ENCODE results near the gene MEI1. TPM values are rescaled to one million over a fixed set of nuclear protein-coding genes. Genes with fewer than 3 reads are reported as not detected.

MEI1 gene
- total and polyA plus RNA-seq, 9 of the 15 experiments (the other 6 are each of a cell fraction or from before 2014, with no cell fraction given) = 0.08 to 0.68 (median 0.18) TPM; not detected in 2

DNA sequence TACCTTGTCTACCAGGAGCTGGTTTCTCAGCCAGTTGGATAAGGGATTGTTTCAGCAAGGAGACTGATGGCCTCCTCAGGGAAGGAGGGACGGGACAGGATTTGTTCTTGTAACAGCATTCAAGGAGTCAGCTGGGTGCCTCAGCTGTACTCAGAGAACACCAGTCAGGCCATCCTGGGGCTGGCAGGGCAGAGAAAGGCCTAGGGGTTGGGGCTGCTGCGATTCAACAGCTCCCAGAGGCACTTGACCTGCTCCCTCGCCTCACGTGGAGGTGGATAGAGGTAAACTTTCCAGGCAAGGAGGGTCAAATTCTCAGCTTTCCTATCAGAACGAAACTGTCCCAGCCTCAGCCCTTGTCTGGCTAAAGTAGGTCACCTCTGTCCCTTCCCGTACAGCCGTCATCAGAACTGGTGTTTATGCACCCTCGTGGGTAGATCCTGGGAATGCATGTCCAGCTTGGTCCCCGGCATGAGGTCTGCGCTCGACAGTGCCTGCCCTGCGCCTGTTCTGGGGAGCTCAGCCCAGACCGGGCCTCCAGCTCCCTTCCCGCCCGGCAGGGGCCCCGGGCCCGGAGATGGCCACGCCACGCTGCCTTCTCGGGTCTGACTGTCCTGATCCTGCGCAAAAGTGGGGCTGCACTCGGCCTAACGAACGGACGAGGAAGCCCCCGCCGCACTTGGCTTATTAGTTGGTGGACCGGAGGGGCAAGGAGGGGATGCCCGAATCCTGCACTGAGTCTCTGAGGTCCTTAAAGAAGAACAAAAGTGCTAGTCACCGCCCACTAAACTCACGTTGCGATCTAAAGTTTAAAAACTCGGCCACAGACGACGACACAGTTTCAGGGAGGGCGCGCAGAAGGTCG is 100.4 kb downstream of the MEI1 start (continued):
- TF ChIP-seq, protein P1, sequence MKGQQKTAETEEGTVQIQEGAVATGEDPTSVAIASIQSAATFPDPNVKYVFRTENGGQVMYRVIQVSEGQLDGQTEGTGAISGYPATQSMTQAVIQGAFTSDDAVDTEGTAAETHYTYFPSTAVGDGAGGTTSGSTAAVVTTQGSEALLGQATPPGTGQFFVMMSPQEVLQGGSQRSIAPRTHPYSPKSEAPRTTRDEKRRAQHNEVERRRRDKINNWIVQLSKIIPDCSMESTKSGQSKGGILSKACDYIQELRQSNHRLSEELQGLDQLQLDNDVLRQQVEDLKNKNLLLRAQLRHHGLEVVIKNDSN (CRISPR knock-in tag; IDR thresholded peaks at IDR 0.05) = no peak
- no peak for TF ChIP-seq TEAD2 (tag; IDR thresholded peaks at IDR 0.05)

GRCh38 chr22:41800348-41801146 is 101.2 kb downstream of the MEI1 start, which contains the start of gene CCDC134:
Gene CCDC134 (plus strand): TSS chr22:41800679. CDS start chr22:41808891, 8,212 bp downstream.
- no TSS peak for BruUV-seq (replicated peaks)
- TF ChIP-seq ZNF282 (CRISPR knock-in tag; IDR thresholded peaks at IDR 0.05) = no peak
- TF ChIP-seq, protein P2, sequence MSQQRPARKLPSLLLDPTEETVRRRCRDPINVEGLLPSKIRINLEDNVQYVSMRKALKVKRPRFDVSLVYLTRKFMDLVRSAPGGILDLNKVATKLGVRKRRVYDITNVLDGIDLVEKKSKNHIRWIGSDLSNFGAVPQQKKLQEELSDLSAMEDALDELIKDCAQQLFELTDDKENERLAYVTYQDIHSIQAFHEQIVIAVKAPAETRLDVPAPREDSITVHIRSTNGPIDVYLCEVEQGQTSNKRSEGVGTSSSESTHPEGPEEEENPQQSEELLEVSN (IDR thresholded peaks at IDR 0.05; ENCODE audit: borderline replicate concordance in 1 of 2, extremely low read depth in 1 of 2, insufficient read depth in 1 of 2, insufficient read length in 1 of 2, low read depth in 1 of 2, low read length in 1 of 2, poor library complexity in 1 of 2, severe bottlenecking in 1 of 2) = peak; percentile 51 to 73
- TF ChIP-seq ZBTB7A (IDR thresholded peaks at IDR 0.05; ENCODE audit: borderline replicate concordance, control insufficient read depth, low read depth, low read length) = peak; percentile 62; the same call in 1 of the 2 replicates
- 0 out of 4 replicates have a peak, but pooled peaks of 1 of the 2 experiments have one; percentile 48 for TF ChIP-seq ZMIZ1 (IDR thresholded peaks at IDR 0.05; ENCODE audit: low read depth in 2 of 2, low read length in 2 of 2)
- peak; percentile 63; the same call in 1 of the 2 replicates for TF ChIP-seq EP400 (IDR thresholded peaks at IDR 0.05)
- no peak for TF ChIP-seq BCOR (IDR thresholded peaks at IDR 0.05)
- TF ChIP-seq PRPF4 (IDR thresholded peaks at IDR 0.05; ENCODE audit: insufficient read depth, low read depth, low read length, poor library complexity, severe bottlenecking) = no peak
- no peak for TF ChIP-seq HSF4 (CRISPR knock-in tag; IDR thresholded peaks at IDR 0.05; ENCODE audit: borderline replicate concordance)

More at GRCh38 chr22:41800348-41801146, 101.2 kb downstream of the MEI1 start, which contains the start of gene CCDC134:
- peak; percentile 99 for ATAC-seq
- no peaks in the 10 kb centered on the region for H4K20me1 ChIP-seq (replicated peaks; ENCODE audit: control insufficient read depth, insufficient read depth, low read length)
- H2AFZ ChIP-seq (ENCODE audit: low read depth, low read length) = peak within 1 kb of the TSS; percentile 94
- H3K4me1 ChIP-seq (replicated peaks in 1 of 2; ENCODE audit: control insufficient read depth in 2 of 2, insufficient read depth in 2 of 2, low read length in 2 of 2) = peaks cover 13 to 20% of the 10 kb centered on the region in 2 experiments; a peak in 4 of 5 replicates
- H3K9me3 ChIP-seq (replicated peaks; ENCODE audit: control insufficient read depth, insufficient read depth, low read depth, low read length) = no peaks in the 10 kb centered on the region
- H3K4me3 ChIP-seq = peak within 1 kb of the TSS; percentile 78
- peak within 1 kb of the TSS; percentile 91 for H3K4me2 ChIP-seq (ENCODE audit: insufficient read depth, low read length)
- WGBS (ENCODE audit: insufficient coverage, low coverage, missing lambda C conversion rate) = 2% methylated on average over 38 of the region's 52 CpGs
- peak; percentile 77 for FAIRE-seq
- H3K27me3 ChIP-seq (ENCODE audit: control insufficient read depth in 2 of 2, insufficient read depth in 2 of 2, low read length in 2 of 2) = no peaks in the 10 kb centered on the region
- in situ Hi-C loops (cut with MboI) (no loop called here), intact Hi-C loops (cut with micrococcal nuclease) (loop anchor here (2.0 kb wide), 1 partner anchor 54 kb away; no protein-coding TSS in a partner anchor)
- H3K9me1 ChIP-seq (ENCODE audit: control insufficient read depth, insufficient read depth, low read length) = no peaks in the 10 kb centered on the region
- peak within 1 kb of the TSS; percentile 84 to 99 for H3K9ac ChIP-seq (ENCODE audit: insufficient read depth in 1 of 2, low read depth in 2 of 2, low read length in 2 of 2)
- peak within 1 kb of the TSS; percentile 77 for H3K27ac ChIP-seq (ENCODE audit: extremely low read depth, low read depth, low read length)
- H3K79me2 ChIP-seq (ENCODE audit: control insufficient read depth, insufficient read depth, low read length) = peaks cover 25% of the 10 kb centered on the region
- CTCF ChIA-PET (ENCODE audit: low intra/inter-chr PET ratio) = no interaction called here
- peak; percentile 87 to 93 (median 92) for DNase-seq (ENCODE audit: extremely low read depth in 1 of 4, low spot score in 3 of 4)
- POLR2A ChIA-PET = interaction anchor here (0.6 to 2.2 kb wide), 16 partner anchors 8 to 165 kb away, joined by 3 to 10 read pairs (median 4); partner anchors contain the start of gene CENPM
- no peaks in the 10 kb centered on the region for H3K36me3 ChIP-seq (ENCODE audit: control insufficient read depth, insufficient read depth, low read length)

All from K562 (cell line).